GM21390 (cell line): ENCODE results near the gene CPNE2.
"Not testable (repeated sequence)": the region's sequence is repeated elsewhere in the genome, so short reads cannot be mapped to it uniquely, and the experiment has no call there.

Experiments
- ATAC-seq: cut with Tn5 transposase; IDR thresholded peaks from one replicate; pipeline ENCODE4 v1.9.1; 2021; ENCODE audit not compliant: unreplicated experiment

Gene CPNE2

DNA sequence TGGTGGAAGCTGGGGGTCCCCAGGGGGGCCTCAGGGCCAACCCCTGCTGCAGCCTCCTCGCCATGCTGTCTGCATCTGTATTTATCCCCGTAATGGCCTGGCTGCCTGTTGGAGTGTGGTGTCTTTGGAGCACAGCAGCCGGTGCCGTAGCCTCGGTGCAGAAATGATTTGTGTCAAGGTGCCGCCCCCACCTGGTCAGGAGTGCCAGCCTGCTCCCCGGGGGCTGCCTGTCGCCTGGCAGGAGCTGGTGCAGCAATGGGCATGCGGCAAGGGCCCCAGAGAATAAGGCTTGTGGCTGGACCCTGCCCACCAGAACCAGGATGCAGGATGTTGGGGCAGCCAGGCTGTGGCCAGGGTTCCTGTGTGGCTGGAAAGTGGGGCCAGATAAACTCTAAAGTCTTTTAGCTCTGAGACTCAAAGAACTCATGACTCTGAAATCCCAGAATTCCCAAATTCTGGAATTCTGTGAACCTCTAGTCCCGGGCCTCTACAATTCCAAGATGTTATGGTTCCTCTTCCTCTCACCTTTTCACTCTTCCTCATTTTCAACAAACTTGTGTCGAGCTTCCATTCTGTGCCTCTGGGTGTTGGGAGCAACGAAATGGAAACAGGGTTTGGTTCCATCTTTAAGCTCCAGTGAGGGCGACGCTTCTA is 5.9 kb downstream of the CPNE2 start:
- no peak for ATAC-seq

DNA sequence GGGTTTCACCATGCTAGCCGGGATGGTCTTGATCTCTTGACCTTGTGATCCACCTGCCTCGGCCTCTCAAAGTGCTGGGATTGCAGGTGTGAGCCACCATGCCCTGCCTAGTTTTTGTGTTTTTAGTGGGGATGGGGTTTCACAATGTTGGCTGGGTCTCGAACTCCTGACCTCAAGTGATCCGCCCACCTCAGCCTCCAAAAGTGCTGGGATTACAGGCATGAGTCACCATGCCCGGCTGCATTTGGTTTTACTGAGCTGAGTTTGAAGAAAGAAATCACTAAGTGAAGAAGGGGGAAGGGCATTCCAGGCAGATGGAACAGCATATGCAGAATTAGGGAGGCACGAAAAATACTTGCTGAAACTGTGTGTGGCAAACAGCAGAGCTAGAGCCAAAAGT is 7.6 kb downstream of the CPNE2 start:
- not testable (repeated sequence) for ATAC-seq

DNA sequence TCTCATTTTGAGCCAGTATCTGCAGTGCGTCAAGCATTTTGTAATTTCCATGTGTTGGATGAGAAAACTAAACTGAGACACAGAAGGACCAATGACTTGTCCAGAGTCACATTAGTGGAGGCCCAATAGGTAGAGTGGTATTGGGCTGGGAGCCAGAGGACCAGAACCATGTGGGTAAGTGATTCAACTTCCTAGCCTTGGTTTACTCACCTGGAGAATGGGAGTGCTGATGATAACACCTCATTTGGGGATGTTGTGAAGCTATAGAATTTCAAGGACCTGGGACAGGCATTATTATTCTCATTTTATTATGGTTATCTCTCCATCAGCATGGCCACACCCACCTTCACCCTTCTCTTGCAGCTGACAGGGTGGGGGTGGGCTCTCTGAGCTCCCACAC is 8.1 kb downstream of the CPNE2 start:
- ATAC-seq: no peak

DNA sequence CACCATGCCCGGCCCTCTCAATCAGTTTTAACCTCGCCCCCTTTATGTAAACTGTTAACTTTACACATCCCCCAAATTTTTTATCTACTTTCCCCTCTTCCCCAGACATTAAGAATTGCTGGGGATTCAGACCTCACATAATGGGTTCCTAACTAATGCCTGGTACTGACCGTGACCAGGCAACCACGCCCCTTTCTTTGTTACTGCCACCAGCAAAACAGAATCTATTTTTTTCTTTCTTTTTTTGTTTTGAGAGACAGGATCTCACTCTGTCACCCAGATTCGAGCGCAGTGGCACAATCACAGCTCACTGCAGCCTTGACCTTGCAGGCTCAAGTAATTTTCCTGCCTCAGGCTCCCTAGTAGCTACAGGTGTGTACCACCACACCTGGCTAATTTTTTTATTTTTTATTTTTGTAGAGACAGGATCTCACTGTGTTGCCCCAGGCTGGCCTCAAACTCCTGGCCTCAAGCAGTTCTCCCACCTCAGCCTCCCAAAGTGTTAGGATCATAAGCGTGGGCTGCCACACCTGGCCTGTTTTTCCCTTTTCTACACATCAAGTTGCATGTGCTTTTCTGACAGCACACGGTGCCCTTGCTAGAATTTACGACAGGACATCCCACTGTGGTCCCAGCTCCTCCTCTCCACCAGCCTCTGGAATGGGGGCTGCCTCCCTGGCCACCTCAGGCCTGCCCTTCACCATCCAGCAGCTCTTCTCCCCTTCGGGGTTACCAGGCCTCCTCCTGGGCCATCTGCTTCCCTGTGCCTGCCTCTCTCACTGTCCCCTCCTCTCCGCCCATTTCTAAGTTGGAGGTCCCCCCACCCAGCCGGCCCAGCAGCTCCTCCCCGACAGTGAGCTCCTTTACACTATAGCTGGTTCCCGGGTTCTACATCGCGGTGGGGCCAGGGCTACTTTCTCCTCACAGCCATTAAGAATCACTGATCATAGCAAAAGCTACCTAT is 10.8 kb downstream of the CPNE2 start:
- ATAC-seq: no peak

DNA sequence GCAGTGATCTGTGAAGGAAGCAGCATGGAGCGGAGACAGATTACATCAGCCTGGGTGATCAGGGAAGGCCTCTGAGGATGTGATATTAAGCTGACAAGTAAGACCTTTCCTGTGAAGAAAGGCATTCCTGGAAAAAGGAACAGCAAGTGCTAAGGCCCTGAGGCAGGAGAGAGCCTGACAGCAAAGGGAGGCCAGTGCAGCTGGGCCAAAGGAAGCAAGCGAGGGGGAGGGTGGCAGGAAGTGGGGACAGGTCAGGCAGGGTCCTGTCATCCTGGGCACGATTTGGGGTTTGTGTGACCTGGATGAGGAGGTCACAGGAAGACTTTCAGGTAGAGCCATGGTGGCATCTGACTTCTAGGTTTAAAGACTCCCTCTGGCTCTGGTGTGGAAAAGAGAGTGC is 12.3 kb downstream of the CPNE2 start:
- no peak for ATAC-seq

DNA sequence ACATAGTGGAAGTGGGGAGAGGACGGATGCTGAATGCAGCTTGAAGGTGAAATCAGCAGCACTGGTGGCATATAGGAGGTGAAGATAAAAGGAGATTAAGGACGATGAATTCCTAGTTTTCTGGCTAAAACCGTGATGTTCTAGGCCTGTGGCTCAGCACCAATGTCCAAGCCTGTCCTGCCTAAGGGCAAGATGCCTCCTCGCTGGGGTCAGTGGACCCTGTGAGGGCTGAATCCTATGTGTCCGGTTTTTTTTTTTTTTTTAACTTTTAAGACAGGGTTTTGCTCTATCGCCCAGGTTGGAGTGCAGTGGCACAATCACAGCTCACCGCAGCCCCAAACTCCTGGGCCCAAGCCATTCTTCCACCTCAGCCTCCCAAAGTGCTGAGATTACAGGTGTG is 12.8 kb downstream of the CPNE2 start:
- ATAC-seq: no peak

DNA sequence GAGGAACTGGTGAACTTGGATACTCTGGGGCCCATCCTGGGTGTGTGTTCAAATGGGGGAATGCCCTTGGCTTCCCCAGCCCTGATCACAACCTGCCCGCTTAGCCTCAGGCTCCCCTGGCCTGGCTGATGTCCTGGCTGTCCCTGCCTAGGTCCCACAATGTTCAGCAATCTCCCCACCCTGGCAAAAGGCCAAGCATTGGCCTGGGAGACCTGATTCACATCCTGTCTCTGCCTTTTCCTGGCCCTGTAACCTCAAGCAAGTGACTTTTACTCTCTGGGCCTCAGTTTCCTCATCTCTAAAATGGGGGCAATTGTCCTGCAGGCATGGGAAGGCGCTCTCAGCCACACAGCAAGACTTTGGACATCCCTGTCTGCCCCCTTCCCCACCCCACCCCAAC is 14.4 kb downstream of the CPNE2 start:
- ATAC-seq: no peak

DNA sequence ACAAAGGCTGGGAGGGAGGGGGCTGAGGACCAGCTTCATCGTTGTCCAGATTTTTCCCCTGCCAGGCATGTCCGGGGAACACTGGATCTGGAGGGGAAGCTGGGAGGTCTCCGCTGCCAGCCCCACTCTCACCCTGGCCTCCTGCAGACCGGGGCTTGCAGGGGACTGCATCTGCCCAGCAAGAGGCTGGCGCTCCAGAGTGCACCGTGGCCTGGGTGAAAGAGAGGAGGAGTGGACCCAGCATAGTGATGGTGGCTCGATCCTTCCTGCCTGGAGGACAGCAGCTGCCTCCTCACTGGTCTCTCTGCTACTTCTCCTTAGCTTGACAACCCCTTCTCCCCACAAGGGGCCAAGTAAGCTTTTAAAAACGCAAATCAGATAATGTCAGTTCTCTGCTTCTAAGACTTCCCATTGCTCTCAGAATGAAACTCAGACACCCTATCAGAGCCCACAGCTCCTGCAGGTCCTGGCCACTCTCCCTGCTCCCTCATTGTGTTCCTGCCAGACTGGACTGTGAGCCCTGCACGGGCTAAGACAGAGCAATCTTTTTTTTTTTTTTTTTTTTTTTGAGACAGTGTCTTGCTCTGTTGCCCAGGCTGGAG is 15.0 kb downstream of the CPNE2 start:
- no peak for ATAC-seq

DNA sequence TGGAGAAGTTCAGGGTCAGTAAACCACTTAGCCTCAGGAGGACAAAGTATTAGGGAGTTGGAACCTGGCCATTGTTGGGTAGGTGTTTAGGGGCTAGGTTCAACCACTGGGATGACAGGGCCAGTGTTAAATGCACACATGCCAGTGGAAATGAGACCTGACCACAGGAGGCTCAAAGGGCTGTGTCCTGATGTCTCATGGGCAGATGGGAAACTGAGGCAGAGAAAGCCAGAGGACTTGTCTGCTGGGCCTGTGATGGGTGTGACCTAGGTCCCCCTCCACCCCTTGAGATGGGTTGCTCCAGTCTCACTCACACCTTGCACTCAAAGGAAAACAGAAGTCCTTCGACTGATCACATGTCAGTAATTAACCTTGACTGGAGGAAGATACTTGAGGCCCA is 16.0 kb downstream of the CPNE2 start:
- ATAC-seq: no peak

DNA sequence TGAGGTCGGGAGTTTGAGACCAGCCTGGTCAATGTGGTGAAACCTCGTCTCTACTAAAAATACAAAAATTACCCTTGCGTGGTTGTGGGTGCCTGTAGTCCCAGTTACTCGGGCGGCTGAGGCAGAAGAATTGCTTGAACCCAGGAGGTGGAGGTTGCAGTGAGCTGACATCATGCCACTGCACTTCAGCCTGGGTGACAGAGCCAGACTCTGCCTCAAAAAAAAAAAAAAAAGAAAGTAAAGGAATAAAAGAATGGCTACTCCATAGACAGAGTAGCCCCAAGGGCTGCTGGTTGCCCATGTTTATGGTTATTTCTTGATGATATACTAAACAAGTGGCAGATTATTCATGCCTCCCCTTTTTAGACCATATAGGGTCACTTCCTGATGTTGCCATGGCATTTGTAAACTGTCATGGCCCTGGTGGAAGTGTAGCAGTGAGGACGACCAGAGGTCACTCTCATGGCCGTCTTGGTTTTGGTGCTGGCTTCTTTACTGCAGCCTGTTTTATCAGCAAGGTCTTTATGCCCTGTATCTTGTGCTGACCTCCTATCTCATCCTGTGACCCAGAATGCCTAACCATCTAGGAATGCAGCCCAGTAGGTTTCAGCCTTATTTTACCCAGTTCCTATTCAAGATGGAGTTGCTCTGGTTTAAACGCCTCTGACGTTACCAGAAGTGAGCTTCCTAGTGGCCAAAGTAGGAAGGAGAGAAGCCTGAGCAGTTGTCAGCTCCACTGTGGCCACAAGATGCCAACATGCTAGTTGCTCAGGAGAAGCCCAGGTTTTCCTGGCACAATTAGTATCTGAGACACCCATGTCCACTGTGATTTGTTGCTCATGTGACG is 17.1 kb downstream of the CPNE2 start:
- not testable (repeated sequence) for ATAC-seq

DNA sequence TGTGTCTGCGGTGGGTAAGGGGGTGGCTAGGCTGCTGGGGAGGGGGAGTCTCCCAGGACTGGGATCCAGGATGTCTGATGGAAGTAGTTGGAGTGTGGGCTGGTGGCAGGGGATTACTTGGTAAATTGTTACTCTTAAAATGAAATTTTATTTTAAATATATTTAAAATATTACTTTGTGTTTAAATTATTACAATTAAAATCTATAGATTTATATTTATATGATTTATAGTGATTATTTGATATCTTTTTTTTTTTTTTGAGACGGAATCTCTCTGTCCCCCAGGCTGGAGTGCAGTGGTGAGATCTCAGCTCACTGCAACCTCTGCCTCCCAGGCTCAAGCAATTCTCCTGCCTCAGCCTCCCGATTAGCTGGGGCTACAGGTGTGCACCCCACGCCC is 18.6 kb downstream of the CPNE2 start:
- ATAC-seq: no peak

DNA sequence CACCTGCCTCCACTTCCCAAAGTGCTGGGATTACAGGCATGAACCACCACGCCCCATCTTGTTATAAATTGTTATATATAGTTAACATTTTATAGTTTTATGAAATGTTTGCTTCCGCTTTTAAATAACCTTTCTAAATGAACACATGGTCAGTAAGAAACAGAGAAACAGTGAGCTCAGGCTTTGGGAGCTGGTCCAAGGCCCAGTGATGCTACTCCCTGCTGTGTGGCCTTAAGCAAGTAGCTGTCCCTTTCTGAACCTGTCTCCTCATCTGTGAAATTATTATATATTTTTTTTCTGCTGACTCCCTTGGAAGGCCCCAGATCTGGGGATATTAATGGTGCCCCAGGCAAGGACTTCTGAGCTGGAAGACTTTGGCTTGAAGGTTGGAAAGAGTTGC is 19.0 kb downstream of the CPNE2 start:
- no peak for ATAC-seq

DNA sequence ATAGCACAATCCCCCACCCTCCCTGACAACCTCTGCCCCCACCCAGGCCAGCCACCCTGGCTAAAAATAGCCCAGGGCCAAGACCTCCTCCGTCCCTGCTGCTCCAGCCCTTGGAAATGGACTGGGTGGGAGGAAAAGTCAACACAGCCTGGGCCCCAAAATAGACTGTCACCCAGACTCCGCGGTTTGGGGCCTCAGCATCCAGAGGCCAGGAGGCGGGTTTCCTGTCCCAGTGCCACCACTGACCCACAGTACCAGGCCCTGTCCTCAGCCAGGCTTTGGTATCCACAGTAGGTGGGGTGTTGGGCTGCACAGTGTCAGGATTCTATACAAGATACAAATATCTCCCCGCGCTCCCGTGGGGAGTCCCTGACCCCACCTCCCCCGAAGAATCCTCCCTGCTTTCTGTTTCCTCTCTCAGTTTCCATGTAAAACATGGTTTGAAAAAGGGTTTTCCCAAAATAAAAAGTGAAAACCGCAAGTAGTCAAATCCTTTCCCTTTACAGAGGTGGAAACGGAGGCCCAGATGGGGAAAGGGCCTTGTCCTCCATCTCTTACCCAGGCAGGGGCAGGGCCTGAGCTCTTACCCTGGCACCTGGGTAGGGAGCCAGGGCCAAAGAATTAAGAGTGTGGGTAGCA is 20.1 kb downstream of the CPNE2 start:
- no peak for ATAC-seq

DNA sequence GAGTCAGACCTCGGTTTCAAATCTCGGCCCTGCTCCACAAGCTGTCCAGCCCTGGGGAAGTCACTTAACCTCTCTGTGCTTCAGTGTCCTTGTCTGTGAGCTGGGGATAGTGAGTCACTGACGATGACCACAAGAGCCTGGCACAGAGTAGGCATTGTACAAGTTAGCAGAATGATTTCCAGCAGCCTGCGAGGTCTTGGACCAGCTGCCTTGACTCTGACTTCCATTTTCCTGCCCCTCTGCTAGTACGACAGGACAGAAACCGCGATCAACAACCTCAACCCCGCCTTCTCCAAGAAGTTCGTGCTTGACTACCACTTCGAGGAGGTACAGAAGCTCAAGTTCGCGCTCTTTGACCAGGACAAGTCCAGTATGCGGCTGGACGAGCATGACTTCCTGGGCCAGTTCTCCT is 20.7 kb downstream of the CPNE2 start:
- ATAC-seq: no peak

DNA sequence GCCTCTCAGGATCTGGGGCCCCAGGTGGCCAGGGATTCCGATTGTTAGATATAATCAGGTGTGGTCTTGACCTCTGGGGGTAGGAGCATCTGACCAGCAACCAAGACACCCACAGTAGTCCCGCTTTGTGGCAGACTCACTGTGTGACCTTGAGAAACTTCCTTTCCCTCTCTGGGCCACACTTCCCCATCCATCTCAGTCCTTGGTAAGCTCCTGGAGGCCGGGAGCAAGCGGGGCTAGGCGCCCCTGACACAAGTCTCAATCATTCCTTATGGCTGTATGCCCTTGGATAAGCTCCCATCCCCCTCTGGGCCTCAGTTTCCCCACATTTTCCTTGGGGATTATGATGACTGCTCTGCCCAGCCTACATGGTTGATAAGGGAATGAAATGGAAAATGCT is 21.3 kb downstream of the CPNE2 start:
- ATAC-seq: no peak

DNA sequence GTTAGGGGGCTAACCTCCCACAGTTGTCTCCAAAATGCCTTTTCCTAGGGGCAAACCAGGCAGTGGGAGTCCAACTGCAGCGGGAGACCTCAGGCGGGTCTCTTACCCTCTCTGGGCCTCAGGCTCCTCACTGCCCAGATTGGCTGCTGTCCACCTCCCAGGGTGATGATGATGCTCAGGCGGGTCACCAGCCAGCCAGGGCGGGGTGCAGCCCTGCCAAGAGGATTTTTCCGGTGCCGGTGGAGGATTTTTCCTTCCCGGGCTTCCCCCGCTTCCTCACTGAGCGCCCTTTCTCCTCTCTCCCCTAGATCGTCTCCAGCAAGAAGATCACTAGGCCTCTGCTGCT is 22.8 kb downstream of the CPNE2 start:
- no peak for ATAC-seq

DNA sequence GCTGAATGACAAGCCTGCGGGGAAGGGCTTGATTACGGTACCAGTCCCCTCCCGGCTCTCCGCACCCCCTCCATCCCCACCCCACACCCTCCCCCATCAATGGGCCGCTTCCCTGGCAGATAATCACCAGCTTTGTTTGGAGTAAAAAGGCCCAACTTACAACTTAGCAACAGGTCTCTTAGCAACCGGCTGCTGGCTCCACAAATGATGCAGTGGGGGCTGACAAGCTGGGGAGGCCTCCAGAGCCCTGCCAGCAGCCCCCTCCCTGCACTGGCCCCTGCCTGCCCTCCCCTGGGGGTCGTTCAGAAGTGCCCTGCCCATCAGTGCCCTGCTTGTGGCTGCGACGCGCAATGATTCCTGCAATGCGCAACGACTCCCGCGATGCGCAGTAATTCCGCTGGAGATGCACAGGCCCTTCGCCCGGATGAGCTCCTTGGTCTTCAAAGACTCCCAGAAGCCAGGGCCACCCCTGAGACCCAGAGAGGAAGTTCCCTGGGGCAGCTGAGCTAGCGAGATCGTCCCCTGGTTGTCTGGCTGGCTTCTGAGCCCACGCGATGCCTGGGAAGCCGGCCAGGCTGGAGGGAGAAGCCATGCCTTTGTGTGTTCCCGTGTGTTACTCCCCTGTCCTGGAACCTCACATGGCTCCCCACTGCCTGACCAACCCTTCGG is 23.3 kb downstream of the CPNE2 start:
- no peak for ATAC-seq

DNA sequence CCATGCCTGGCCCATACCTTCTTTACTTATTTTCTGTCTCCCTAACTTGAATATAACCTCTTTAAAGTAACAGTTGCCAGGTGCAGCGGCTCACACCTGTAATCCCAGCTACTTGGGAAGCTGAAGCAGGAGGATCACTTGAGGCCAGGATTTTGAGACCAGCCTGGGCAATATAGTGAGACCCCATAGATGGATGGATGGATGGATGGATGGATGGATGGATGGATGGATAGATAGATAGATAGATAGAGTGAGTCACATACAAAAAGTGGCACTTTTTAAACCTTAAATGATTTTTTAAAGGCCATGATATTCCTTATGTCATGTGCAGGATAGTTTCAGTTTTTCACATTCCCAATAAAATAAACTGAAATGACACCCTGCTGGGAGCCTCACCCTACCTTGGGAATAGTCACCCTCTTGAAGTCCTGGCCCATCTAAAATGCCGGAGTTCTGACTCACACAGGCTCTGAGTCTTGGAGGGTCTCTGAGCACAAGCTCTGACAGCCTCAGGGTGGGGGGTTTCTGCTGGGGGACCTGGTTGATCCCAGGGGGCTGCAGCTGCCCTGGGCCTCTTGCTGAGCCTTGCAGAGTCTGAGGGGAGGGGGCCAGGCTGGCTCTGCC is 26.2 kb downstream of the CPNE2 start:
- ATAC-seq: no peak

DNA sequence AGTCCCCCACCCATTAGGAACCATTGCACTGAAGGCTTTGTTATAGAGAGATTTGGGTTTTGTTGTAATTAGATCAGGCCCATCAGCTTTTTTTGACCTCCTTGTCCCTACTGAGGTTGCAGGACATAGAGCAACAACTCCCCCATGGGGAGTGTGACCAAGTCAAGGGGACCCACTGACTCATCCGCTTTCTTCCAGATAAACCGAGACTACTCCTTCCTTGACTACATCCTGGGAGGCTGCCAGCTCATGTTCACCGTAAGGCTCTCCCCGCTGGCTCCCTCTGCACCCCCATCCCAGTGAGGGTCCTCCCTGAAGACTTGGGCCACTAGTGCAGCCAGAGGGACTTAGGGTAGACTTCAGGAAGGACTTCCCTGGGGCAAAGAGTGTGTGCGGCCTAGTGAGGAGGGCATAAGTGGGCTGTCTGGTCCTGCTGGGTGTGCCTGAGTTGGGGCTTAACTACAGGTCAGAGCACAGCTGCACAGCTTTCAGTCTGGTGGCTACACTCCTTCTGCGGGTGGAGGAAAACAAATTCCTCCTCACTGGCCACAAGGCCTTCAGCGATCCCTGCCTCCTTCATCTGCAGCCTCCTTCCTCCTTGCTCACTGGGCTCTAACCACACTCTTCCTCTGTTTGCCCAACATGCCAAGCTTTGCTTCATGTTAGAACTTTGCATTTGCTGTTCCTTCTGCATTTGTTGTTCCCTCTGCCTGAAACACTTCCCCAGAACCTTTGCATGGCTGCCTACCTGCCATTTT is 31.0 kb downstream of the CPNE2 start:
- ATAC-seq: no peak
